WTC11 (cell line): Measurements from ENCODE around the gene SAMD8. TPM values are rescaled to one million over a fixed set of nuclear protein-coding genes. Genes with fewer than 3 reads are reported as not detected.
"Not testable (repeated sequence)": the region's sequence is repeated elsewhere in the genome, so short reads cannot be mapped to it uniquely, and the experiment has no call there.

Experiments
- ATAC-seq: fragments of 200-7000 bp; cut with Tn5 transposase; 2 replicates; pipeline ENCODE4 v1.10.0; 2021; ENCODE audit warnings: mild to moderate bottlenecking, moderate library complexity
- CTCF ChIA-PET: fragments of 300-600 bp; sonication (Branson Sonifier 250); formaldehyde crosslinking; loops from one replicate; lab custom pipeline; 2021; ENCODE audit warnings: antibody characterized with exemption; lab: Charles Lee
- POLR2A ChIA-PET: fragments of 350-600 bp; sonication (Branson Sonifier 250); formaldehyde crosslinking; loops from one replicate; lab custom pipeline; 2021; ENCODE audit warnings: antibody characterized with exemption; lab: Charles Lee
- DNase-seq: peaks from one replicate; pipeline ENCODE4 v3.0.0; 2021; ENCODE audit warnings: low spot score
- H3K27ac Mint-ChIP-seq: 2 replicates; pipeline ENCODE4 v1.8.0; 2021; ENCODE audit warnings: mixed read lengths
- H3K27me3 Mint-ChIP-seq: 2 replicates; pipeline ENCODE4 v1.8.0; 2021; ENCODE audit warnings: low read depth, mild to moderate bottlenecking, moderate library complexity, mixed read lengths
- H3K36me3 Mint-ChIP-seq: 2 replicates; pipeline ENCODE4 v1.8.0; 2021; ENCODE audit warnings: mixed read lengths
- H3K4me1 Mint-ChIP-seq: 2 replicates; pipeline ENCODE4 v1.8.0; 2022; ENCODE audit warnings: mixed read lengths
- H3K4me3 Mint-ChIP-seq: 2 replicates; pipeline ENCODE4 v1.8.0; 2021; ENCODE audit warnings: mild to moderate bottlenecking, moderate library complexity, mixed read lengths
- H3K9me3 Mint-ChIP-seq: 2 replicates; pipeline ENCODE4 v1.8.0; 2021; ENCODE audit warnings: mixed read lengths
- CBFB ChIP-seq: sonication (generic); formaldehyde crosslinking; IDR thresholded peaks from 2 replicates; pipeline ENCODE4 v1.8.1; 2022; ENCODE audit warnings: mild to moderate bottlenecking, low read depth, missing genetic modification reagents
- CREM ChIP-seq: sonication (generic); formaldehyde crosslinking; IDR thresholded peaks from 2 replicates; pipeline ENCODE4 v1.8.1; 2022; ENCODE audit warnings: mild to moderate bottlenecking, missing genetic modification reagents, moderate library complexity
- ETV6 ChIP-seq: sonication (generic); formaldehyde crosslinking; IDR thresholded peaks from 2 replicates; pipeline ENCODE4 v1.8.1; 2022; ENCODE audit warnings: mild to moderate bottlenecking, missing genetic modification reagents
- FOXK1 ChIP-seq: sonication (generic); formaldehyde crosslinking; IDR thresholded peaks from 2 replicates; pipeline ENCODE4 v1.8.0; 2022; ENCODE audit warnings: mild to moderate bottlenecking, moderate library complexity, missing genetic modification reagents
- JUN ChIP-seq: sonication (generic); formaldehyde crosslinking; IDR thresholded peaks from 2 replicates; pipeline ENCODE4 v1.8.0; 2023; ENCODE audit warnings: mild to moderate bottlenecking, missing genetic modification reagents
- MYBL2 ChIP-seq: sonication (generic); formaldehyde crosslinking; IDR thresholded peaks from 2 replicates; pipeline ENCODE4 v1.8.1; 2023; ENCODE audit warnings: mild to moderate bottlenecking, moderate library complexity, missing genetic modification reagents
- NFYB ChIP-seq: sonication (generic); formaldehyde crosslinking; conservative IDR thresholded peaks from 2 replicates; pipeline ENCODE4 v1.8.0; 2022; ENCODE audit warnings: low read depth, missing genetic modification reagents
- PRRX2 ChIP-seq: fragments of 250-450 bp; sonication (Bioruptor Pico); IDR thresholded peaks from 2 replicates; pipeline ENCODE4 v1.8.0; 2021; ENCODE audit warnings: mild to moderate bottlenecking
- SP1 ChIP-seq: sonication (generic); formaldehyde crosslinking; conservative IDR thresholded peaks from 2 replicates; pipeline ENCODE4 v1.8.1; 2022; ENCODE audit warnings: missing genetic modification reagents
- STAT6 ChIP-seq: sonication (generic); formaldehyde crosslinking; conservative IDR thresholded peaks from 2 replicates; pipeline ENCODE4 v1.8.1; 2023; ENCODE audit warnings: mild to moderate bottlenecking, low read depth, missing genetic modification reagents, moderate library complexity
- total RNA-seq: library from RNA; stranded (reverse); gene quantifications from 3 replicates; pipeline ENCODE4 v1.2.3, GENCODE V29; 2021
- TF ChIP-seq, protein P1 (sequence below): sonication (generic); formaldehyde crosslinking; IDR thresholded peaks from 2 replicates; pipeline ENCODE4 v1.8.0; 2023; ENCODE audit warnings: mild to moderate bottlenecking, missing genetic modification reagents
- TF ChIP-seq, protein P2 (sequence below): sonication (generic); formaldehyde crosslinking; IDR thresholded peaks from 2 replicates; pipeline ENCODE4 v1.8.0; 2022; ENCODE audit warnings: mild to moderate bottlenecking, missing genetic modification reagents
- TF ChIP-seq, protein P3 (sequence below): sonication (generic); formaldehyde crosslinking; IDR thresholded peaks from 2 replicates; pipeline ENCODE4 v1.8.0; 2023; ENCODE audit warnings: missing genetic modification reagents
- TF ChIP-seq, protein P4 (sequence below): sonication (generic); formaldehyde crosslinking; IDR thresholded peaks from 2 replicates; pipeline ENCODE4 v1.8.0; 2023; ENCODE audit warnings: missing genetic modification reagents, mild to moderate bottlenecking, borderline replicate concordance

Gene SAMD8
- total RNA-seq, 1 experiment from 2014 or later = 23.0 TPM

DNA sequence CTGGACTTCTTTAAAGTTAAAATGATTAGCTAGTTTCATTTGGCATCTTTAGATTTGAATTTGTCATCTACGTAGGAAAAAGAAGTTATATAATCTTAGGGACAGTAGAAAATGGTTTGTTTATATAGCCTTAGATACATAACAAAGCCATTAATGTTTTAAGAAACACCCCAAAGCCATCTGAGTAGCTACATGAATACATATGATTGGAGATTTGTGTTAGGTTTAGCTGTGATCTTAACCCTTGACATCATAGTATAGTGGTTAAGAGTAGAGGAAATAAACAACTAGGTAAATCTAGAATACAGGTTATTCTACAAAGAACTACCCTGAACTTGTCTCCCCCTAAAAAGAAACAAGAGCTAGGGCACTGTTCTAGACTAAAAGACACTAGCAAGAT is 18.1 kb downstream of the SAMD8 start:
- H3K27me3 Mint-ChIP-seq = no peaks in the 10 kb centered on the region
- TF ChIP-seq, protein P1, sequence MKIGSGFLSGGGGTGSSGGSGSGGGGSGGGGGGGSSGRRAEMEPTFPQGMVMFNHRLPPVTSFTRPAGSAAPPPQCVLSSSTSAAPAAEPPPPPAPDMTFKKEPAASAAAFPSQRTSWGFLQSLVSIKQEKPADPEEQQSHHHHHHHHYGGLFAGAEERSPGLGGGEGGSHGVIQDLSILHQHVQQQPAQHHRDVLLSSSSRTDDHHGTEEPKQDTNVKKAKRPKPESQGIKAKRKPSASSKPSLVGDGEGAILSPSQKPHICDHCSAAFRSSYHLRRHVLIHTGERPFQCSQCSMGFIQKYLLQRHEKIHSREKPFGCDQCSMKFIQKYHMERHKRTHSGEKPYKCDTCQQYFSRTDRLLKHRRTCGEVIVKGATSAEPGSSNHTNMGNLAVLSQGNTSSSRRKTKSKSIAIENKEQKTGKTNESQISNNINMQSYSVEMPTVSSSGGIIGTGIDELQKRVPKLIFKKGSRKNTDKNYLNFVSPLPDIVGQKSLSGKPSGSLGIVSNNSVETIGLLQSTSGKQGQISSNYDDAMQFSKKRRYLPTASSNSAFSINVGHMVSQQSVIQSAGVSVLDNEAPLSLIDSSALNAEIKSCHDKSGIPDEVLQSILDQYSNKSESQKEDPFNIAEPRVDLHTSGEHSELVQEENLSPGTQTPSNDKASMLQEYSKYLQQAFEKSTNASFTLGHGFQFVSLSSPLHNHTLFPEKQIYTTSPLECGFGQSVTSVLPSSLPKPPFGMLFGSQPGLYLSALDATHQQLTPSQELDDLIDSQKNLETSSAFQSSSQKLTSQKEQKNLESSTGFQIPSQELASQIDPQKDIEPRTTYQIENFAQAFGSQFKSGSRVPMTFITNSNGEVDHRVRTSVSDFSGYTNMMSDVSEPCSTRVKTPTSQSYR (CRISPR knock-in tag) = no peak
- TF ChIP-seq, protein P2, sequence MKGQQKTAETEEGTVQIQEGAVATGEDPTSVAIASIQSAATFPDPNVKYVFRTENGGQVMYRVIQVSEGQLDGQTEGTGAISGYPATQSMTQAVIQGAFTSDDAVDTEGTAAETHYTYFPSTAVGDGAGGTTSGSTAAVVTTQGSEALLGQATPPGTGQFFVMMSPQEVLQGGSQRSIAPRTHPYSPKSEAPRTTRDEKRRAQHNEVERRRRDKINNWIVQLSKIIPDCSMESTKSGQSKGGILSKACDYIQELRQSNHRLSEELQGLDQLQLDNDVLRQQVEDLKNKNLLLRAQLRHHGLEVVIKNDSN (CRISPR knock-in tag) = no peak
- TF ChIP-seq JUN = no peak
- TF ChIP-seq MYBL2 (CRISPR knock-in tag) = no peak
- TF ChIP-seq SP1 (CRISPR knock-in tag) = no peak
- TF ChIP-seq, protein P3, sequence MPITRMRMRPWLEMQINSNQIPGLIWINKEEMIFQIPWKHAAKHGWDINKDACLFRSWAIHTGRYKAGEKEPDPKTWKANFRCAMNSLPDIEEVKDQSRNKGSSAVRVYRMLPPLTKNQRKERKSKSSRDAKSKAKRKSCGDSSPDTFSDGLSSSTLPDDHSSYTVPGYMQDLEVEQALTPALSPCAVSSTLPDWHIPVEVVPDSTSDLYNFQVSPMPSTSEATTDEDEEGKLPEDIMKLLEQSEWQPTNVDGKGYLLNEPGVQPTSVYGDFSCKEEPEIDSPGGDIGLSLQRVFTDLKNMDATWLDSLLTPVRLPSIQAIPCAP (CRISPR knock-in tag) = no peak
- TF ChIP-seq STAT6 = no peak
- no peak for TF ChIP-seq CREM (CRISPR knock-in tag)
- no peak for TF ChIP-seq ETV6 (CRISPR knock-in tag)
- TF ChIP-seq, protein P4, sequence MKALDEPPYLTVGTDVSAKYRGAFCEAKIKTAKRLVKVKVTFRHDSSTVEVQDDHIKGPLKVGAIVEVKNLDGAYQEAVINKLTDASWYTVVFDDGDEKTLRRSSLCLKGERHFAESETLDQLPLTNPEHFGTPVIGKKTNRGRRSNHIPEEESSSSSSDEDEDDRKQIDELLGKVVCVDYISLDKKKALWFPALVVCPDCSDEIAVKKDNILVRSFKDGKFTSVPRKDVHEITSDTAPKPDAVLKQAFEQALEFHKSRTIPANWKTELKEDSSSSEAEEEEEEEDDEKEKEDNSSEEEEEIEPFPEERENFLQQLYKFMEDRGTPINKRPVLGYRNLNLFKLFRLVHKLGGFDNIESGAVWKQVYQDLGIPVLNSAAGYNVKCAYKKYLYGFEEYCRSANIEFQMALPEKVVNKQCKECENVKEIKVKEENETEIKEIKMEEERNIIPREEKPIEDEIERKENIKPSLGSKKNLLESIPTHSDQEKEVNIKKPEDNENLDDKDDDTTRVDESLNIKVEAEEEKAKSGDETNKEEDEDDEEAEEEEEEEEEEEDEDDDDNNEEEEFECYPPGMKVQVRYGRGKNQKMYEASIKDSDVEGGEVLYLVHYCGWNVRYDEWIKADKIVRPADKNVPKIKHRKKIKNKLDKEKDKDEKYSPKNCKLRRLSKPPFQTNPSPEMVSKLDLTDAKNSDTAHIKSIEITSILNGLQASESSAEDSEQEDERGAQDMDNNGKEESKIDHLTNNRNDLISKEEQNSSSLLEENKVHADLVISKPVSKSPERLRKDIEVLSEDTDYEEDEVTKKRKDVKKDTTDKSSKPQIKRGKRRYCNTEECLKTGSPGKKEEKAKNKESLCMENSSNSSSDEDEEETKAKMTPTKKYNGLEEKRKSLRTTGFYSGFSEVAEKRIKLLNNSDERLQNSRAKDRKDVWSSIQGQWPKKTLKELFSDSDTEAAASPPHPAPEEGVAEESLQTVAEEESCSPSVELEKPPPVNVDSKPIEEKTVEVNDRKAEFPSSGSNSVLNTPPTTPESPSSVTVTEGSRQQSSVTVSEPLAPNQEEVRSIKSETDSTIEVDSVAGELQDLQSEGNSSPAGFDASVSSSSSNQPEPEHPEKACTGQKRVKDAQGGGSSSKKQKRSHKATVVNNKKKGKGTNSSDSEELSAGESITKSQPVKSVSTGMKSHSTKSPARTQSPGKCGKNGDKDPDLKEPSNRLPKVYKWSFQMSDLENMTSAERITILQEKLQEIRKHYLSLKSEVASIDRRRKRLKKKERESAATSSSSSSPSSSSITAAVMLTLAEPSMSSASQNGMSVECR (CRISPR knock-in tag) = no peak
- no peak for TF ChIP-seq CBFB
- TF ChIP-seq NFYB (CRISPR knock-in tag) = no peak
- TF ChIP-seq FOXK1 (CRISPR knock-in tag) = no peak
- TF ChIP-seq PRRX2 = no peak
- H3K36me3 Mint-ChIP-seq = peaks cover 3% of the 10 kb centered on the region; the same call in 1 of the 2 replicates
- peaks cover 6% of the 10 kb centered on the region; the same call in 1 of the 2 replicates for H3K9me3 Mint-ChIP-seq
- CTCF ChIA-PET = interaction anchor here (0.7 to 0.8 kb wide), 2 partner anchors 23 to 106 kb away, joined by 3 read pairs; partner anchors contain the start of gene COMTD1
- DNase-seq (no peak), ATAC-seq (no peak)
- 0 out of 2 replicates have a peak, but pooled peaks cover 5% of the 10 kb centered on the region for H3K4me1 Mint-ChIP-seq
- H3K4me3 Mint-ChIP-seq = no peak overlapping the region
- POLR2A ChIA-PET = no interaction called here
- H3K27ac Mint-ChIP-seq = no peak overlapping the region

DNA sequence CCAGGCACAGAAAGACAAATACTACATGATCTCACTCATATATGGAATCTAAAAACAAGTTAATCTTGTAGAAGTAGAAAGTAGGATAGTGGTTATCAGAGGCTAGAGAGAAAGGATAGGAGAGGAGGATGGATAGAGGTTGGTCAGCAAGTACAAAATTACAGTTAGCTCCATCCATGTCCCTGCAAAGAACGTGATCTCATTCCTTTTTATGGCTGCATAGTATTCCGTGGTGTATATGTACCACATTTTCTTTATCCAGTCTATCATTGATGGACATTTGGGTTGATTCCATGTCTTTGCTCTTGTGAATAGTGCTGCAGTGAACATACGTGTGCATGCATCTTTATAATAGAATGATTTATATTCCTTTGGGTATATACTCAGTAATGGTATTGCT is 22.2 kb downstream of the SAMD8 start:
- ATAC-seq, H3K27me3 Mint-ChIP-seq, POLR2A ChIA-PET, CTCF ChIA-PET, H3K9me3 Mint-ChIP-seq, H3K4me3 Mint-ChIP-seq, DNase-seq, H3K27ac Mint-ChIP-seq, H3K36me3 Mint-ChIP-seq: not testable (repeated sequence)
- H3K4me1 Mint-ChIP-seq = peaks cover 22% of the 10 kb centered on the region
